A673 (cell line): ENCODE results near the gene UTS2R.

Experiments used
- CTCF ChIP-seq: fragments of 300-800, 200-600 bp; sonication (generic); conservative IDR thresholded peaks from 2 replicates; pipeline ENCODE4 v1.5.1; 2017; ENCODE audit warnings: low read depth, mild to moderate bottlenecking, antibody characterized with exemption, low read length, moderate library complexity, mixed read lengths
- EZH2 ChIP-seq: fragments of 200-600 bp; sonication (generic); IDR thresholded peaks from 2 replicates; pipeline ENCODE4 v1.6.1; 2017; ENCODE audit warnings: borderline replicate concordance, low read depth, mild to moderate bottlenecking, mixed read lengths, antibody characterized with exemption, low read length; ENCODE audit not compliant: poor library complexity, severe bottlenecking

DNA sequence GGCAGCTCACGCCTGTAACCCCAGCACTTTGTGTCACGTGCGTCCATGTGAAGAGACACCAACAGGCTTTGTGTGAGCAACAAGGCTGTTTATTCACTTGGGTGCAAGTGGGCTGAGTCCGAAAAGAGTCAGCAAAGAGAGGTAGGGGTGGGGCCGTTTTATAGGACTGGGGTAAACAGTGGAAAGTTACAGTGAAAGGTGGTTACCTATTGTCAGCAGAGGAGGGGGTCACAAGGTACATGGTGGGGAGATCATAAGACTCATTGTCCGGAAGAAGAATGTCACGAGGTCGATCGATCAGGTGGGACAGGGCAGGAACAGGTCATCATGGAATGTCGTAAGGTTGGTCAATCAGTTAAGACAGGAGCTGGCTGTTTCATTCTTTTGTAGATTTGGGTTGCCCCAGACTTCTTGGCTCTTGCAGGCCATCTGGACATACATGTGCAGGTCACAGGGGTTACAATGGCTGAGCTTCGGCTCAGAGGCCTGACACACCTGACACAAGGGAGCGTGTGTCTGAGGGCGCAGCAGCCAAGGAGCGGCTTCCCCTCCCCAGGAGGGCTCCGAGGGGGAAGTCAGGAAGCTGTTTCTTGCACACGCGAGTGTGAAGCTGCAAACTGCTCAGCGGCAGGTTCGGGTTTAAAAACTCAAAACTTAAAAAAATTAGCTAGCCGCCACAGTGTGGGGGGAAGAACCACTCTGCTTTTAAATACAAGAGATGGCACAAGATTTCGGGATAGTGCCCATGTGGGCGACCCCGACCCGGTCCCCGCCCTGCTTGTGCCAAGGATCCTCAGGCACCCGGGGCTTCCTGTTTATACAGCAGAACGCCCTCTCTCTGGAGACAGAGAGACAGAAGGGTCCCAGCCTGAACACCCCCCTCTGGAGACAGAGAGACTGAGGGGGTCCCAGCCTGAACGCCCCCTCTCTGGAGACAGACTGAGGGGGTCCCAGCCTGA lies 24.9 kb upstream of the UTS2R start:
- no peak for TF ChIP-seq CTCF
- TF ChIP-seq EZH2, result no peak
